ENCODE results near the gene RAE1.
A peak's percentile ranks its signal among the peaks of the same experiment; 100 is the strongest.

Gene RAE1

DNA sequence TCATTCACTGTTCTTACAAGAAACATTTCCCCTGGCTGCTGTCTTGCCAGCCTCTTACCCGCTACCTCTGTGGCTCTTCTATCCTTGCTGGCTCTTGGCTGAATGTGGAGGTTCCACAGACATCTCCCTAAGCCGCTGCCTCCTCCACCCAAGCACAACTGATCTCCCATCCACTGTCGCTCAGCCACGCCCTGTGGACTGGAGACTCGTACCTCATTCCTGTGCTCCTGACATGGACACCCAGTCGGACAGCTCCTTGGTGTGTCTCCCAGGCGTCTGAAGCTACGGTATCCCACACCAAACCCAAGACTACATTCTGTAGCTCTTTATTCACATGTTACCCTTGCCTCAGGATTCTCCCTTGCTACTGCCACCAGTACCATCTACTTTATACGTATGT is 19.3 kb downstream of the RAE1 start:
- no peak for DNase-seq

DNA sequence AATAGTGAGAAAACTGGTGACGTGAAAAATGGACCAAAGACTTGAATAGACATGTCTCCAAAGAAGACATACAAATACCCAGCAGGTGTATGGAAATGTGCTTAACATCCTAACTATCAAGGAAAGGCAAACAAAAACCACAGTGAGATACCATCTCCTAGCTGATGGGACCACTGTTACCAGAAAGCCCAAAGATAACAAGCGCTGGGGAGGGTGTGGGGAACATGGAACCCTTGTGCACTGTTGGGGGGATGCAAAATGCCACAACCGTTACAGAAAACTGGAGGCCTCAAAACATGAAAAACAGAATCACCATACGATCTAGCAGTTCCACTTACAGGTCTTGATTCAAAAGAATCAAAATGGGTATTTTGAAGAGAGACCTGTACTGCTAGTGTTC is 20.3 kb downstream of the RAE1 start:
- no peak for DNase-seq

DNA sequence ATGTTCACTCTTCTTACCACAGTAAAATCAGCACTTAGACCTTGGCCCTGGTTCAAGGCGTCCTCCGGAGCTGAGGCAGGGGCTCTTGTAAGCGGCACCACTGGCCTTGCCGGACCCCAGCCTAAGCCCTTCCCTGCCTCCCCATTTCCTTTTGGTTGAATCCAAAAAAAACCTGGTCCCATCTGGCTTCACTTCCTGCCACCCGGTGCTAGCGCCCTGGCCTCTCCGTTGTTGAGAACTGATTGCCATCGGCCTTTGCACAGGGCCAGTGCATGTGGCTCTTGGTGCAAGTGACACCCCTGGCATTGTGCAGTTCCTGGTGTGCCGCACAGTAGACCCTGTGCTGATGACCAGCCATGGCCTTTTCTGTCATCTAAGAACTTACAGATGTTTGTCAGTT is 21.1 kb downstream of the RAE1 start:
- no peak for DNase-seq

DNA sequence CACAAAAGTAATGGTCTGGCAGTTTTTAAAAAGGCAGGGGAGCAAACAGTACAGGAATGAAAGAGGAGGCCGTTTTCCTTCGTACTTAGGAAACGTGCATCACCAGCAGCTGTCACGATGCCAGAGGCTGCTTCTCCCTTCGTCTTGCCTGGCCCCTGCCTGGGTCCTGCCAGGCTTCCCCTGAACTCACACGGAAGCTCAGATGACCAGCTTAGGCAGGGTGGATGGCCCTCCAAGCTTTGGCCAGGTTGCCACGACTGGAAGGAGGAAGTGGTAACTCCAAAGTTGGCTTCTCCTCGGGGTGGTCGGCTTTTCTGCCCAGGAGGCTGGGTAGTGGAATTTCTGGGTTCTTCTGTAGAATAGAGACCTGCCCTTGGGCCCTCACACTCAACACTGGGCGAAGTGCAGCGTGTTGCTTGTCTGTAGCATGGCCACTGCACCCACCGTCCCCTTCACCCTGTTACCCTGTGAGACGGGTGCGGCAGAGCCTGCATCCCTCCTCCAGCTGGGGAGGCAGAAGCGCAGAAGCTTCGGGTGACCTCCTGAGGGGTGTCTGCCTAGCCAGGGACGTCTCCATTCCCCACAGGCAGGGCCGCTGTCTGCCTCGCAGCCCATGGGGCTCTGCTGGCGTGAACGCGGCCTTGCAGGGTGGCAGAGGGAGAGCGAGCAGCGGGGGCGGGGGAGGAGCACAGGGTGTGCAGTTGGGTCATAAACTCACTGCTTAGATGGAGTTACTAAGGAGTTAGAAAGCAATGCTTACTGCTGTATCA is 21.7 kb downstream of the RAE1 start:
- no peak for DNase-seq

DNA sequence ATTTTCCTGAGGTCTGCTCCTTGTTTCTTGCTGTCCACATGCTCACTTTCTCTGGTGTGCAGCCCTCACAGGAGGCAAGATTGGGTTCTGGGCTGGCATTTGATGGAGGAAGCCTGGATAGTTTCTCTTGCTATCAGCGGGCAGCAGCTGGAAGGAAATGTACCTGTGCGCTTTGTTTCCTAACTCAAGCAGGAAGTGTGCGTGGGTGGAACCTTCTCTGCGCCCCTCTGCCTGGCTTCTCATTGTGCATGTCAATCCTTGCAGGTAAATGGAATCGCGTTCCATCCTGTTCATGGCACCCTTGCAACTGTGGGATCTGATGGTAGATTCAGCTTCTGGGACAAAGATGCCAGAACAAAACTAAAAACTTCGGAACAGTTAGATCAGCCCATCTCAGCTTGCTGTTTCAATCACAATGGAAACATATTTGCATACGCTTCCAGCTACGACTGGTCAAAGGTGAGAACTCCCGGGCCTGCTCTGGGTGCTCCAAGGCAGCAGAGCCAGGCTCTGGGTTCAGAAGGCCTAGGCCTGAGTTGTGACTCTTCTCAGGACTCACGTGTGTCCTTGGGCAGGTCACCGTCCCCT is 23.4 kb downstream of the RAE1 start:
- no peak for DNase-seq

DNA sequence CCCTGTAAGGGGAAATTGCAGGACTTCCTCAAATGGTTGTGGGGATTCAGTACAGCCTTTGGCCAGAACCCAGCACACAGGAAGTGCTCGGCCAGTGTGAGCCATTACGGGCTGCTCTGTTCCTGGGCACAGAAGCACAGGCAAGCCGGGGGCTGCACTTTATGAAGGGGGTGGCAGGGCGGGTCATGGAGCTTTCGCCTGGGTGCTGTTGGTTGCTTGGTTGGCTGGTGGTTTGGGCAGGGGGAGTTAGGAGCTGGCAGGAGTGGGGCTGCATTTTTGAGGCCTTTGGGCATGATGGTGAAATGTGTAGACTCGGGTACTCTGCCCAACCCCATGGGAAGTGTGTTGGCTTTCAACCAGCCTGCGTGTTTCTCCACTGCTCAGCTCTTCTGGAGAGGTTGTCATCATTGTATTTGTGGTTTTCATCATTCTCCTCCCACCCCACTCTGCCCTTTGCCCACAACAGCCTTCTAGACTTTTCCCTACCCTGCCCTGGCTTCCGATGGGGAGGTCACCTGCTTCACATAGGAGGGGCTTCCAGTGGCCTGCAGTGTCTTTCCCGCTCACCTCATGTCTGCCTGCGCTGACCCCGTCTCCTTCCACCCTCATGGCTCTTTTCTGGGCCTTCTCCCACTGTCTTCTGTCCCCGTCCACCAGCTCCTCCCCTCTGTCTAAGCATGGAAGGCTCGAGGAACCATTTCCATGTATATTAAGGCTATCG is 24.0 kb downstream of the RAE1 start:
- no peak for DNase-seq

DNA sequence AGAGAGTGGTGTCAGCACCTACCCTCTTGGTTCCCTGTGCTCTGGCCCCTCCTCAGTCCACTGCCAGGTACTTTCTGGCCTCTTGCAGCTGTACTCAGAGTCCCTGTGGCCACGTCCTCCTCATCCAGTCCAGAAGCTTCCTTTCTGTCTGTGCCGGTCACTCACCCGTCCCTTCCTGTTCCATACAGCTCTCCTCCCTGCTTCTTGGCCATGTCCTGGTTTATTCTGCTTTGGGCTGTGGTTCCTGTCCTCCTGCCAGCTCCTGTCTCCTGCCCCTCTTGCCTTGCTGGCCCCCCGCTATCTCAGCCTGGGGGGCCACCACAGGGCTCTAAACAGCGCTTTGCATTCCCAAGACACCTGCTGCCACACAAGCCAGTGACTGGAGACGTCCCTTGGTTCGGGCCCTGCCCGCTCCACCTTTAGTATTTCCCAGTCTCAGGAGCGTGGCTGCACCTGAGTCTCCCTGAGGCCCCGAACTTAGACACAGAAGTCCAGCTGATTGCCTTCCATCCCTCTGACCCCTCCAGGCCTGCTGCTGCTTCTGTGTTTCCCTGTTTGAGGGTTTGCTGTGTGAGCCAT is 24.7 kb downstream of the RAE1 start:
- DNase-seq, result no peak

DNA sequence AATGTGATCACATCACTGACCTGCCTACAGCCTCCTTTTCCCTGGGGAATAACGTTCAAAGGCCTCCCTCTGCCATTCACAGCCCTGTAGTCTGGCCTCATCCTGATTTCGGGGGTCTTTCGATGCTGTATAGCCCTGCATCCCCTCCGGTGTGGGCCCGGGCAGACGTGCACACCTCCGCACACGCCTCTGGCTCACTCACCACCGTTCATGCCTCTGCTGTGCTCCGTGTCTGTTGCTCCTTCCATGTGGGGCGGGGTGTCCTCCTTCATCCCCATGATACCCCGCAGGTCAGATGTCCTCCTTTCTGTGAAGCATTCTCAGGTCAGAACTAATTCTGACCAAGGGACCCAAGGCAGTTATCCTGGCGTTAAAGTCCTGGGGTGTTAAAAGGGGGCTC is 26.3 kb downstream of the RAE1 start:
- no peak for DNase-seq

DNA sequence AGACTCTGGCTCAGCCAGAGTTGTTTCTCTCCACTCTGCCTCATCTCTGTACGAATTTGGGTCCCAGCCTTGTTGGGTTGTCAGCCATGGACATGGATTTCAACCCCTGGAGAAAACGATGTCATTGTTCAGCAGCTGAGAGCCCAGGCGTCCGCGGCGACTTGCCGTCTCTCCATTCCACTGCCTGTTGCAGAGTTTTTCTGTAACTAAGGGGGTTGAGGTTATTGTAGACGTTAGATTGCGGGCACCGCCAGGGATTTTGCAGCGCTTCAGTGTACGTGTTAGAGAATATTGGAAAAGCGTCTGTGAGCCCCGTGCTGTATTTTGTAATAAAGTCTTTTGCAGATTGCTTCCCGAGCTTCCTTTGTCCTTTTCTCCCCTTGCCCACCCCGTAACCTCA is 27.1 kb downstream of the RAE1 start:
- DNase-seq, result no peak

DNA sequence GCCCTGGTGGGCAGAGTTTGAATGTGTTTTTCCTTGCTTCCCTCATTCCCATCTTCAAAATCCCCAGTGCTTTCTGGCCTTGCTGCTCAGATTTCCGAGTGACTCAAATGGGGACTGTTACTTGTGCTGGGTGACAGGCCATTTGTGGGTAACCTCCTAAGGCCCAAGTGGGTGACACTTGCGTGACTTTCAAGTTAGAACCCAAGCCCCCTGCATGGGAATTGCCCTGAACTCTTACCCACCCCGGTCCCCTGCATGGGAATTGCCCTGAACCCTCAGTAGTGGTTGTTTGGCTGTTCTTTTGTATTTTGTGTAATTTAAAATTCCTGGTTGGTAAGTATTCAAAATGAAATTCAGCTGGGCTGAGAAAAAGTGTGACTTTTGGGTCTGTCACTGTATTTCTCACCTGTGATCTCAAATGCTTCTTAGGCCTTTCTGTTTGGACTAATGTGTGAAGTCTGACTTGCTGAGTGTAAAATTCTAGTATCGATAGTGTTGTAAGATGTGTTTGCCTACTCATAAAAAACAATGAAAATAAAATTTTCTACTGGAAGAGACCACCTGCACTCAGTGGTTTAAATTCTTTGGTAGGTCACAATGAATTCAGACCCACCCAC is 27.7 kb downstream of the RAE1 start:
- DNase-seq, result no peak

DNA sequence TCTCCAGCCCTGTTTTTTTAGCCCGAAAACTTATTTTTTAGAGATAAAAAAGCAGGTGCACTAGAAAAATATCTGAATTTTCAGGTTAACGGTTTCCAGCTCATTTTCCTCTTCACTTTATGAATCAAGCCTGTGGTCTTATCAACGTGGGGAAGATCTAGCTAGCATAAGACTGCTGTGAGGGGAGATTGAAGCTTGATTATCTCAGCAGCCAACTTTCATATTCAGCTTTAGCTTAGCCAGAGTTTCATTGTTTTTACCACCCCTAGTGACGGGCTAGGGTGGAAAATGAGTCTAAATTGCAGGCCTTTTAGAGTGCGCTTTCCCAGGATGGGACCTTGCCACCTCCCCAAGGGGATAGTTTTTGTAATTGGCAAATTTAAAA is 28.2 kb downstream of the RAE1 start:
- DNase-seq, result no peak

DNA sequence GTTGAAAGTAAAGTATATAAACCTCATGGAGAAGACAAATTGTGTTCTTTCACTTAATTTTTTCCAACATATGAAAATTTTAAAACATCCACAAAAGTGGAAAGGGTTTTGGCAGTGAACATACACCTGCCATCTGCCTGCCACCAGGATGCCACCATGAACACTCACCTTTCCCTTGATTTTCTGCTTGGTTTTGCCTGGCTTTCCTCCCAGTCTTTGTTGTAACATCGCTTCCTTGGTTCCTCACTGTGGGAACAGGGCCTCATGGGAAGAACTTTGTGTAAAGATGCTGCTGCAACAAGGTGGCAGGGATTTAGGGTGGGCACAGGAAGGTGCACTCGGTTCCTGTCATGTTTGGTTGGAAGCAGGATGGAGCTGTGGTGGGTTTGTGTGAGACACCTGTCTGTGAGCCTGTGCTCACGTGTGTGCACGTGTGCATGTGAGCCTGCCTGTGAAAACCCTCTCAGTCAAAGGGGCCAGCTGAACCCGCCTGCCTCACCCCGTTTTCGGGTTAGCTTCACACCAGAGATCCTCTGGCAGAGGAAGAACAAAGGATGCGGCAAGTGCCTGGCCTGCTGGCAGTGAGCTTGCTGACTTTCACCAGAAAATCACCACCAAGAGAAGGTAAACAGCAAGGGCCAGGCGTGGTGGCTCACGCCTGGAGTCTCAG is 29.2 kb downstream of the RAE1 start:
- DNase-seq, result no peak

DNA sequence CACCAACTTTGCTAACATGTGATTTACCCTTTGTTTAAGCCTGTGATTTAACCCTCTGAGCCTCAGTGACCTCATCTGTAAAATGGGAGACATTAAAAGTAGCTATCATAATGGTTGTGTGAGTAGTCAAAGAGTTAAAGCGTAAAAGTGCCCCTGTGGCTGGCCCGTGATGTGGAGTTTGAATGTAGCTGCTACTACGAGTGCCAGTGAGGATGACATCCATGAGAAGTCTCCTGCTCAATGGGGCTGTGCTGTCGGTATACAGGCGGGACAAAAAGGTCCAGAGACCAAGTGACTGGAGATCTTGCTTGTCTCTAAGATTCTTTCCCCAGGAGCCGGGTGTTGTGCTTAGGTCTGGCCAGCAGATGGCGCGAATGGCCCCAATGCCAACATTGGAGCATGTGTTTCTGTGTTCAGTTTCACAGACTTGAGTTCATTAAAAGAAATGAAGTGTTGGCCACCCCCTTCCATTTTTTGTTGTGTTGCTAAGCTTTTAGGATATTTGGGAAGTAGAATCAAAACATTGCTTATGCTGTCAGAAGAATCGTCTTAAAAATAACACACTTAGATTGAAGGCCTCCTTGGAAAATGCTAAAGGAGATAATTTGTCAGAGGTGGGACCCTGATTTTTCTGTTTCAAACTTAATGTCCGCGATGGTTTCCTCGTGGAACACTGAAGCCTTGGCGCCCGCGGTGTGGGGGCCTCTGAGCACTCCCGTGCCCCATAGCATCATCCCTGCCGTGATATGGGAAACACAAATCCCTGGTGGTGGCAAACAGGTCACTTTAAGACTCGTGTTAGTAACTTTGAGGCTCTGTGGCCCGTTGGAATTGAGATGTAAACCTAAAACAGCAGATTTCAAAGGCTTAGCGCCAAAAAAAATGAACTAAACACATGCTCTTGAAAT is 30.8 kb downstream of the RAE1 start:
- DNase-seq, result peak; percentile 59

DNA sequence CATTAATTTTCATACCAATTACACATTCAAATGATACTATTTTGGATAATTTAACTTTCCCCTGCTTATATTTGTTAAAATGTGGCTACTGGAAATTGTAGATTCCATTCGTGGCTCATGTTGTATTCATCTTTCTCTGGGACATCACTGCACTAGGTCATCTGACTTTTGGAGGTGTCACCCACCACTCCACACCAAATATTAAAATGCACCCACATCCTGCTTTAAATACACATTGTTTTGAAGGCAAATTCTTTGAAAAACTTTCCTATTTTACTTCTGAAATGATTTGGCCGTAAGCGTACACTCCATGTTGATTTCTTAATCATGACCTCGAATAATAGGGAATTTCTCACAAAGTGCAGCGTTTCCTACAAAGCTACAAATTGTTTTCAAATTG is 31.5 kb downstream of the RAE1 start:
- no peak for DNase-seq

DNA sequence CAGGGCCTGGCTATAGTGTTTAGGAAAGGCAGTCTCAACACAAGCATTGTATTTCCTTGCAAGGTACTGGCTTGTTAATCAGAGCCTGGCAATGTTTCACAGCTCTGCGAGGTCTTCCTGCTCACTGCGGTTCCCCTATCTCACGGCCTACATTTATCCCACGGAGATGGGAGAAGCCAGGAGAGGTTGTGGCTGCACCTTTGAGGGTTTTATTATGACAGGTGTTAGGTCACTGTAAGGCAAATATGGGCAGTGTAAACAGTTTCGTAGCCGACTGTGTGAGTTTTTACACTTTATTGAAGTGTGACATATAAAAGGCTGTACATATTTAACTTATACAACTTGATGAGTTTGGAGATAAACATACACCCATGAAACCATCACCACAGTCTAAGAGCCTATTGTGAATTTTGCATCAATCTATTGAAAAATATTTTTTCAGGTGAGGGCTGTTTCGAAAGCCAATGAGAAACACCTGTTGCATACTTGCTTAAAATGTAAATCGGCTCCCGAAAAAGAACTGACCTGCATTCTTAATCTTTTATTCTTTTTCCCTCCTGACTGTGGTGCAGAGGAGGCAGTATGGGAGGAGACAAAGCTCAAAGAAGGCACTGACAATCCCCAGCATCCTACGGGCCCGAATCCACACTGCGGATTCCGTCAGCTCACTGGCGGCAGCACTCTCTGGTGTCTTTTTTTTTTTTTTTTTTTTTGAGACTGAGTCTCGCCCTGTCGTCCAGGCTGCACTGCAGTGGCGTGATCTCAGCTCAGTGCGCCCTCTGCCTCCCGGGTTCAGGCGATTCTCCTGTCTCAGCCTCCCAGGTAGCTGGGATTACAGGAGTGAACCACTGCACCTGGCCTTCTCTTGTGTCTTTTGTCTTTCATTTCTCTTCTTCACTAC is 32.6 kb downstream of the RAE1 start:
- no peak for DNase-seq

DNA sequence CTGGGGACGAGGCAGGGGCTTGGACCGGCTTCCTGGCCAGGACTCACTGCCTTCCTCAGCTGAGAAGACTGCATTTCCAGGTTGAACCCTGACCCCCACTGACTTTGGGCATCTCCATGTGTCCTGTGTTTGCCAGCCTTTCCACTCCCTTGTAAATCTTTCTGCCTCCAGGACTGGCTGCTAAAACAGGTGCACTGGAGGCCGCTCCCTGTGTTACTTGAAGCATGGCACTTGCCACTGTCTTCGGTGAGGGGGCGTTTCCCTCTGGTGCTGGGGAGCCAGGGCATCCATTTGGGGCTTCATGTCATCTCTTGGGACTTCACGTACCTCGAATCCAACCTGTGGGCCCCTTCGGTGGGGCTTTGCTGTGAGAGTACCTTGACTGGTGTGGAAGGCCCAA is 33.4 kb downstream of the RAE1 start:
- no peak for DNase-seq

DNA sequence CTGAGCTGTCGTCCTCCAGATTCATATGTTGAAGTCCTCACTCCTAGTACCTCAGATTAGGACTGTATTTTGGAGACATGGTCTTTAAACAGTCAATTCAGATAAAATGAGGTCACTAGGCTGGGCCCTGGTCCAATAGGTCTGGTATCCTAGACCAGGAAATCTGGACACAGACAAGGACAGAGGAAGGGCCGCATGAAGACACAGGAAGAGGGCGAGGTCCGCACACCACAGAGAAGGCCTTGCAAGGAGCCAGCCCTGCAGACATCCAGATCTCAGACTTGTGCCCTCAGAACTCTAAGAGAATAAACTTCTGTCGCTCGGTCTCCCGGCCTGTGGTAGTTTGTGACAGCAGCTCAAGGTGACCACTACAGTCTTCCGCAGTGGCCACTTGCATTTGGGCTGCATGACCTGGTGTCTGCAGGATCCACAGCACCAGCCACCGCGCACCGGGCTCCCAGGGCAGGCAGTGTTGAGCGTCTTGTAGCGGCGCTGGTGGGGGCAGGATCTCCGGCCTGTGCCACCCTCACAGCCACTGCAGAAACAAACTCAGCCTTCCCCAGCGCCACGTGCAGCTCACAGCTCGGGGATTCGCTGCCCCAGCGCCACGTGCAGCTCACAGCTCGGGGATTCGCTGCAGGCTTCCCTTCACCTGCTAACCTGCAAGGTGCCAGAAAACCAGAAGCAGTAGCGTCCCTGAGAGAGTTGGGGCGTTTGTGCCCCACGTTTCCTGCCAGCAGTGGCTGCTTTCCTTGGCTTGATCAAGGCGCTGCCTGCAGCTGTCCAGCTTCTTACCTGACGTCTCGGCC is 34.1 kb downstream of the RAE1 start:
- no peak for DNase-seq

DNA sequence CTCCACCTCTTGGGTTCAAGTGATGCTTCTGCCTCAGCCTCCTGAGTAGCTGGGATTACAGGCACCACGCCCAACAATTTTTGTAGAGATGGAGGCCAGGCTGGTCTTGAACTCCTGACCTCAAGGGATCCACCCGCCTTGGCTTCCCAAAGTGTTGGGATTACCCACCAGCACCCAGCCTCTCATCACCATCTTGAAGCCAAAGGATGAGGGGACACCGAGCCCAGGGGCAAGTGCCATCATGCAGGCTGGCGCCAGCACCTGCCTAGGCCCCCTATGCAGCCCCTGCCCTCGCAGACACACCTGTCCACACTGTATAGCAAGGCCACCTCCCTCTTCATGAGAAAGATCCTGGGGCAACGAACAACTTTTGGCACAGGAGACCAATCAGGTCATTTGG is 34.9 kb downstream of the RAE1 start:
- no peak for DNase-seq

DNA sequence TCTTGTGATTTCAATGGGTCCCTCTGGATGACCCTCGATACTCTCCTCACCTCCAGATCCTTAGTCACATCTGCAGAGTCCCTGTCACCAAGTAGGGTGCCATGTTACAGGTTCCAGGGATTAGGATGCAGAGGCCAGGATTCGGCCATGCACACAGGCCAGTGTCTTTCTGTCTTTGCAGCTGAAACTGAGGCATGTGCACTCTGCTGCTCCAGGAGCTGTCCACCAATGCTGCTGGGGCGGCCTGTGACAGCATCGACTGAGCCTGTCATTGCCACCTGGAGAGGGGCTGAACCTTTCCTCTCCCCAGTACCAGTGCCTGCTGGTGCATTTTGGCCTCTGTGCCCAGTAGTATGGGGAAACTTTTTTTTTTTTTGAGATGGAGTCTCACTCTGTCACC is 35.7 kb downstream of the RAE1 start:
- no peak for DNase-seq
